Activated naive CD8-positive, alpha-beta T cell treated with anti-CD3 and anti-CD28 coated beads, Interleukin-2, amount 10 ng/mL, durations not matched to agents 7 days and 5 days (primary cell): ENCODE data around the gene SLC22A14. TPM values are rescaled to one million over a fixed set of nuclear protein-coding genes. Genes with fewer than 3 reads are reported as not detected.

Experiments used
- ATAC-seq: fragments of 150-1000 bp; cut with Tn5 transposase; one replicate; pipeline ENCODE4 v1.10.0; 2021; ENCODE audit warnings: low read depth, moderate library complexity
- POLR2A ChIA-PET: fragments of 350-600 bp; sonication (Branson Sonifier 250); formaldehyde crosslinking; loops from one replicate; lab custom pipeline; 2021; ENCODE audit warnings: antibody characterized with exemption; lab: Charles Lee
- DNase-seq: peaks from one replicate; pipeline ENCODE4 v3.0.0; 2021
- H3K27ac Mint-ChIP-seq: one replicate; pipeline ENCODE4 v1.8.0; 2022; ENCODE audit warnings: mild to moderate bottlenecking, mixed read lengths
- H3K27me3 Mint-ChIP-seq: one replicate; pipeline ENCODE4 v1.8.0; 2022; ENCODE audit warnings: mild to moderate bottlenecking, moderate library complexity, mixed read lengths
- H3K36me3 Mint-ChIP-seq: one replicate; pipeline ENCODE4 v1.8.0; 2021; ENCODE audit warnings: mild to moderate bottlenecking, mixed read lengths
- H3K4me1 Mint-ChIP-seq: one replicate; pipeline ENCODE4 v1.8.0; 2021; ENCODE audit warnings: mixed read lengths
- H3K4me3 Mint-ChIP-seq: one replicate; pipeline ENCODE4 v1.8.0; 2022; ENCODE audit warnings: mild to moderate bottlenecking, moderate library complexity, mixed read lengths
- H3K9me3 Mint-ChIP-seq: one replicate; pipeline ENCODE4 v1.8.0; 2021; ENCODE audit warnings: mixed read lengths
- total RNA-seq, 2 experiments: library from RNA; stranded (reverse); gene quantifications; one replicate each; pipeline ENCODE4 v1.2.3, GENCODE V29; 2021

The SLC22A14 gene
- total RNA-seq, 2 experiments from 2014 or later = 0.17 to 0.22 TPM

DNA sequence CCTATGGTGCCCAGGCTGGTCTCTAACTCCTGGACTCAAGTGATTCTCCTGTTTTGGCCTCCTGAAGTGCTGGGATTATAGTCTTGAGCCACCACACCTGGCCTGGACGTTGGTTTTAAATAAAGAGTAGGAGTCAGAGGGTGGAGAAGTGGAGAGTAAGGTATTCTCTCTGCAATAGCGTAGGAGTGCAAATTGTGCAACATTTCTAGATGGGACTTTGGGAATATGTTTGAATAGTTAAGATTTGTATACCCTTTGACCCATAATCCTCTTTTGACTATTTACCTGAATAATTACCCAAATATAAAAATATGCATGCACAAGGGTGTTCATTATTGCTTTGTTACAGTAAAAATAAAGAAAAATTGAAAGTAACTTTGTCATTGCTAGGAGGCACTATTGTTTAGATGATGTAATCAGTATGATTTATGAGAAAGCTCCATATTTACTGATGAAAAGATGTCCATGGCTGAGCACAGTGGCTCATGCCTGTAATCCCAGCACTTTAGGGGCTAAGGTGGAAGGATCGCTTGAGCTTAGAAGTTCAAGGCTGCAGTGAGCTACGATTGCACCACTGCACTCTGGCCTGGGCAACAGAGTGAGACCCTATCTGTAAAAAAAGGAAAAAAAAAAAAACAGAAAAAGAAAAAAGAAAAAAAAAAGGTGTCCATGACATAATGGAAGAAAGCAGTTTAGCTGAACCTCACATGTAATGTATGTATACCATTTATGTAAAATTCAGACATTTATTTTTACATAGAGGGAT lies 49.3 kb downstream of the SLC22A14 start:
- Mint-ChIP-seq H3K4me1 (peaks cover 4% of the 10 kb centered on the region), H3K27me3 (peaks cover 7% of the 10 kb centered on the region), H3K27ac (no peak overlapping the region), H3K36me3 (no peaks in the 10 kb centered on the region), H3K4me3 (no peak overlapping the region), H3K9me3 (no peaks in the 10 kb centered on the region)
- DNase-seq (no peak), ATAC-seq (no peak)
- POLR2A ChIA-PET = interaction anchor here (0.6 kb wide), 1 partner anchor 209 kb away, joined by 3 read pairs; no protein-coding TSS in a partner anchor

DNA sequence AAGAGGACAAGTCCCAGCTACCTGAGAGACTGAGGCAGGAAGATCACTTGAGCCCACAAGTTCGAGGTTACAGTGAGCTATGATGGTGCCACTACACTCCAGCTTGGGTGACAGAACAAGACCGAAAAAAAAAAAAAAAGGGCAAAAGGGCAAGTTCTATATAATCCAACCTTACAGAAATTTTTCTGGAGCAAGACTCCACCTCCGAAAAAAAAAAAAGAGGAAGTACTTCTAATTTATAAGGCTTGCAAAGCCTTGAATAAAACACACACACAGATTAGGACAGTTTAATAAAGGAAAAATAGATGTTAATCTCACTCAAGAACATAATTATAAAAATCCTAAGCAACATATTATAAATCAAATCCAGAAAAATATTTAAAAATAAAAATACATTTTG lies 50.1 kb downstream of the SLC22A14 start:
- H3K4me1 Mint-ChIP-seq = peaks cover 4% of the 10 kb centered on the region
- POLR2A ChIA-PET = interaction anchor here (0.6 kb wide), 1 partner anchor 210 kb away, joined by 3 read pairs; no protein-coding TSS in a partner anchor
- no peaks in the 10 kb centered on the region for H3K9me3 Mint-ChIP-seq
- H3K27me3 Mint-ChIP-seq = peaks cover 2% of the 10 kb centered on the region
- DNase-seq (no peak), ATAC-seq (no peak)
- H3K27ac Mint-ChIP-seq = no peak overlapping the region
- H3K4me3 Mint-ChIP-seq = no peak overlapping the region
- H3K36me3 Mint-ChIP-seq = no peaks in the 10 kb centered on the region

GRCh38 chr3:38334142-38335055 lies 52.3 kb downstream of the SLC22A14 start:
- Mint-ChIP-seq H3K27me3 (peaks cover 9% of the 10 kb centered on the region), H3K4me1 (peaks cover 3% of the 10 kb centered on the region), H3K27ac (no peak overlapping the region), H3K4me3 (no peak overlapping the region), H3K9me3 (no peaks in the 10 kb centered on the region), H3K36me3 (no peaks in the 10 kb centered on the region)
- POLR2A ChIA-PET = no interaction called here
- DNase-seq (no peak), ATAC-seq (no peak)

DNA sequence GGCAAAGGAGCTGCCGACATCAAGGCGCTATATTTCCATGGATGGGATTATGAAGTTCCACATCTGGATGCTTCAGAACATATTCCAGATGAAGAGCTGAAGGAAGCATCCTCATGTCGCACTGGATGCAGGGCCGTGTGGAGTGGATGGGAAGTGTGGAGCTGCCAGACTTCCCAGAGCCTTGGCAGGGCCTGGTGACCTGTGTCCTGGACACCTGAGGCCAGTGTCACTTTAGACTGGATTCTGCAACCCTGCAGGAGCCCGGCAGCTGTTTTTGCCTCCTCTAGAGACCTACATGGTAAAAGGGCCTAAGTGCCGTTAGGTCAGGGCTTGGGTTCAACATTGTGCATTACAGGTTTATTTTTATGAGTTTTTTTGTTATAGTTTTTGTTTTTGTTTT lies 53.2 kb downstream of the SLC22A14 start:
- H3K4me1 Mint-ChIP-seq = peaks cover 3% of the 10 kb centered on the region
- POLR2A ChIA-PET = no interaction called here
- peaks cover 16% of the 10 kb centered on the region for H3K27me3 Mint-ChIP-seq
- H3K4me3 Mint-ChIP-seq = no peak overlapping the region
- DNase-seq = no peak
- H3K27ac Mint-ChIP-seq = no peak overlapping the region
- no peaks in the 10 kb centered on the region for H3K9me3 Mint-ChIP-seq
- no peak for ATAC-seq
- no peaks in the 10 kb centered on the region for H3K36me3 Mint-ChIP-seq

DNA sequence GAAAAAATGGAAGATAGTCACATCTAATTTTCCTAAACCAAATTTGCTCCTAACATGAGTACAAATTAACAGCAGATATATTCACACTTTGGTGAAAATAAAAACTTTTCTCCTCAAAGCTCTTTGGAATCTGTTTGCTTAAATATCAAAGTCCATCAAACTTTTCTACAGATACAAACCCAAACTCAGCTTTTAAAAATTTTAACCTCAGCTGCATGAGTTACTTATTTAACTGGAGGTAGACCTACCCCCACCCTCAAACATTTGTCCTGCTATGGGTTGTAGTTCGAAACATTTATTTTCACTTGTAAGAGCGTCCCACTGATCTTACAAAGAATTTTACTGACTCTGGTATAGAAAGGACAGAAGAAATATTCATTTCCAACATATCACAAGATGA lies 55.6 kb downstream of the SLC22A14 start:
- H3K4me1 Mint-ChIP-seq = peaks cover 3% of the 10 kb centered on the region
- H3K27ac Mint-ChIP-seq = no peak overlapping the region
- H3K4me3 Mint-ChIP-seq = no peak overlapping the region
- DNase-seq = no peak
- H3K27me3 Mint-ChIP-seq = peaks cover 18% of the 10 kb centered on the region
- H3K36me3 Mint-ChIP-seq = no peaks in the 10 kb centered on the region
- POLR2A ChIA-PET = no interaction called here
- H3K9me3 Mint-ChIP-seq = no peaks in the 10 kb centered on the region
- no peak for ATAC-seq

- H3K4me1 Mint-ChIP-seq = peaks cover 8% of the 10 kb centered on the region
- DNase-seq (no peak), ATAC-seq (no peak)
- H3K36me3 Mint-ChIP-seq = no peaks in the 10 kb centered on the region
- no peaks in the 10 kb centered on the region for H3K9me3 Mint-ChIP-seq
- POLR2A ChIA-PET = no interaction called here
- H3K27me3 Mint-ChIP-seq = peaks cover 13% of the 10 kb centered on the region
- H3K4me3 Mint-ChIP-seq = no peak overlapping the region
- H3K27ac Mint-ChIP-seq = no peak overlapping the region
These were observed 61.9 kb downstream of the SLC22A14 start for GRCh38 chr3:38343797-38344594.

- no peaks in the 10 kb centered on the region for H3K9me3 Mint-ChIP-seq
- DNase-seq (no peak), ATAC-seq (no peak)
- no peaks in the 10 kb centered on the region for H3K36me3 Mint-ChIP-seq
- POLR2A ChIA-PET = interaction anchor here (0.7 to 1.6 kb wide), 4 partner anchors 109 to 379 kb away, joined by 3 to 8 read pairs (median 3); no protein-coding TSS in a partner anchor
- no peaks in the 10 kb centered on the region for H3K27me3 Mint-ChIP-seq
- peaks cover 8% of the 10 kb centered on the region for H3K4me1 Mint-ChIP-seq
- H3K27ac Mint-ChIP-seq = peak overlapping the region; percentile 67
- H3K4me3 Mint-ChIP-seq = peak overlapping the region; percentile 79
These were observed 63.9 kb downstream of the SLC22A14 start for GRCh38 chr3:38345879-38346586.

DNA sequence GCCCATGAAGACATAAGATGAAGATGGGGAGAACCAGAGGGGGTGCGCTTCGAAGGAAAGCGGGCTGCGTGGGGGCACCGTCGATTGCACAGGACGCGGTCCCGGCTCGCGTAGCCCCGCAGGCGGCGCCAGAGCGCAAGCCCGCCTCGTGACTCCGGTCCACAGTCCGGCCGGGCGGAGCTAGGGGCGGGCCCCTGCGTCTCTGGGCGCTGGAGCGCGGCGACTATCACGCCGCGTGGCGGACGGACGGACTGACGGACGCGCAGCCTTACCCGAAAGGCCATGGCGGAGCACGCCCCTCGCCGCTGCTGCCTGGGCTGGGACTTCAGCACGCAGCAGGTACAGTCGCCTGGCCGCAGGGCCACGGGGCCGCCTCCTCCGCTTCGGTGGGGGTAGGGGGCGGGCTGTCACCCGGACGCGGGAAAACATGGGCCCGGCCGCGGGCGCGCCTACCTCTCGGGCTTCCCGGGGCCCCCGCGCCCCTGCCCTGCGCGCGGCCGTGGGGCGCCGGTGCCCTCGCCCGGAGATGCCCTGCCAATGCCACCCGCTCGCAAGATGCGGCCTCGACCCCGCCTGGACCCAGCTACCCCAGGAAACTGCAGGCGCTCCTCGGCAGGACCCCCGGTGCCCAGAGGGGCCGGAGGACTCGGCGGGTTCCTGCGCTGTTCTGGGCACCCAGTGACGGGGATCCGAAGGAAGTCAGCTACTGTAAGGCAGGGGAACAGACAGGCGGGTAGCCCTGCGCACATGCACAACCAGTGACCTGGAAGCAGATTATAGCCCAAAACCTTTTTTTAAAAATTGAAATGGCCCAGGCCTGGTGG lies 64.7 kb downstream of the SLC22A14 start, which contains the start of gene XYLB:
Gene XYLB, plus strand, starts transcription at position 199 of the 824 bp plus-strand sequence. Its CDS starts 84 bp downstream, at position 283.
- peak; percentile 90 for DNase-seq
- POLR2A ChIA-PET = interaction anchor here (1.2 to 1.6 kb wide), 3 partner anchors 108 to 227 kb away, joined by 3 to 8 read pairs (median 3); no protein-coding TSS in a partner anchor
- peak; percentile 98 for ATAC-seq
- Mint-ChIP-seq H3K4me3 (peak within 1 kb of the TSS; percentile 79), H3K9me3 (no peaks in the 10 kb centered on the region), H3K4me1 (peaks cover 8% of the 10 kb centered on the region), H3K27me3 (no peaks in the 10 kb centered on the region), H3K36me3 (no peaks in the 10 kb centered on the region), H3K27ac (peak within 1 kb of the TSS; percentile 67)

- no peak overlapping the region for H3K27ac Mint-ChIP-seq
- H3K27me3 Mint-ChIP-seq = no peaks in the 10 kb centered on the region
- POLR2A ChIA-PET = interaction anchor here (1.3 to 1.6 kb wide), 2 partner anchors 149 to 228 kb away, joined by 3 read pairs; no protein-coding TSS in a partner anchor
- no peak for ATAC-seq
- no peaks in the 10 kb centered on the region for H3K9me3 Mint-ChIP-seq
- peak overlapping the region; percentile 75 for H3K4me3 Mint-ChIP-seq
- no peak for DNase-seq
- peaks cover 3% of the 10 kb centered on the region for H3K36me3 Mint-ChIP-seq
- H3K4me1 Mint-ChIP-seq = peaks cover 8% of the 10 kb centered on the region
These were observed 65.5 kb downstream of the SLC22A14 start for GRCh38 chr3:38347421-38348200.

- H3K4me1 Mint-ChIP-seq = peaks cover 8% of the 10 kb centered on the region
- no peaks in the 10 kb centered on the region for H3K27me3 Mint-ChIP-seq
- H3K9me3 Mint-ChIP-seq = no peaks in the 10 kb centered on the region
- no peak overlapping the region for H3K27ac Mint-ChIP-seq
- DNase-seq (no peak), ATAC-seq (no peak)
- H3K36me3 Mint-ChIP-seq = peaks cover 8% of the 10 kb centered on the region
- no peak overlapping the region for H3K4me3 Mint-ChIP-seq
- POLR2A ChIA-PET = no interaction called here
These were observed 66.8 kb downstream of the SLC22A14 start for GRCh38 chr3:38348903-38349302.

GRCh38 chr3:38349684-38350359 lies 67.7 kb downstream of the SLC22A14 start:
- Mint-ChIP-seq H3K27ac (no peak overlapping the region), H3K27me3 (no peaks in the 10 kb centered on the region), H3K36me3 (peaks cover 8% of the 10 kb centered on the region), H3K4me1 (peaks cover 8% of the 10 kb centered on the region), H3K9me3 (no peaks in the 10 kb centered on the region), H3K4me3 (no peak overlapping the region)
- ATAC-seq (no peak), DNase-seq (no peak)
- POLR2A ChIA-PET = no interaction called here
